HG02642 (cell line): Measurements from ENCODE around the gene ADORA1.

Experiments
- ATAC-seq: cut with Tn5 transposase; IDR thresholded peaks from one replicate; pipeline ENCODE4 v1.9.1; 2021; ENCODE audit warnings: mild to moderate bottlenecking; ENCODE audit not compliant: unreplicated experiment, poor library complexity

ADORA1 gene

GRCh38 chr1:203202431-203203245 lies 75.1 kb downstream of the ADORA1 start:
- no peak for ATAC-seq

- ATAC-seq, result no peak
These were observed 77.2 kb downstream of the ADORA1 start for GRCh38 chr1:203204756-203205155.

GRCh38 chr1:203206129-203206687 lies 78.7 kb downstream of the ADORA1 start:
- ATAC-seq, result no peak

GRCh38 chr1:203207751-203208150 lies 80.2 kb downstream of the ADORA1 start:
- no peak for ATAC-seq

GRCh38 chr1:203208181-203208580 lies 80.7 kb downstream of the ADORA1 start:
- ATAC-seq, result no peak

GRCh38 chr1:203210350-203210749 lies 82.8 kb downstream of the ADORA1 start:
- ATAC-seq, result no peak

- no peak for ATAC-seq
These were observed 83.5 kb downstream of the ADORA1 start for GRCh38 chr1:203210988-203211387.

- ATAC-seq, result no peak
These were observed 84.3 kb downstream of the ADORA1 start for GRCh38 chr1:203211812-203212211.

- ATAC-seq, result no peak
These were observed 85.6 kb downstream of the ADORA1 start for GRCh38 chr1:203213126-203213525.

- no peak for ATAC-seq
These were observed 87.3 kb downstream of the ADORA1 start for GRCh38 chr1:203214871-203215270.

- no peak for ATAC-seq
These were observed 88.0 kb downstream of the ADORA1 start for GRCh38 chr1:203215573-203215972.

- ATAC-seq, result peak; percentile 51
These were observed 89.0 kb downstream of the ADORA1 start for GRCh38 chr1:203216274-203217138.
